Renal pelvis (tissue), 4 donors: ENCODE data around the gene LTBP1. TPM values are rescaled to one million over a fixed set of nuclear protein-coding genes. Genes with fewer than 3 reads are reported as not detected.
"Not testable (repeated sequence)": the region's sequence is repeated elsewhere in the genome, so short reads cannot be mapped to it uniquely, and the experiment has no call there.

Experiments used
- DNase-seq: peaks from one replicate; pipeline ENCODE4 v3.0.0-alpha.2; 2013
- polyA plus RNA-seq, 3 donors: library from polyadenylated mRNA; unstranded; fragments of 120-200 nt; gene quantifications; one replicate each; pipeline ENCODE4 v1.2.1, GENCODE V29; 2013; ENCODE audit not compliant: insufficient read length in 3 of 3

LTBP1 gene
- polyA plus RNA-seq, 3 donors = 69.0 to 86.2 (median 74.6) TPM

DNA sequence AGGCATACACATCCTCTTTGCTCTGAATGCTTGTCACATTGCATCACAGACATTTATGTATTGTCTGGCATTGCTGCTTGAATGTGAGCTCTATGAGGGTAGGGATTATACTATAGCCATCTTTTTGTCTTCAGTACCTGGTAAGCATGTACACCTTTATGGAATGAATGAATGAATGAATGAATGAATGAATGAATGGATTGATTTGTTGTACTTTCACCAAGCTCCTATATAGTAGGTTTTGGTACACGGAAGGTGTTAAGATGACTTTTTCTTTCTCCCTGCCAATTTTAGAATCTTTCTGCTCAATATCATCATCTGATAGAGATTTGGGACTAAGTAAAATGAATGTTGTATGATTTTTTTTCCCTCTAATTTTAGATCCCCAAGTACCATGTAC lies 13.5 kb downstream of the LTBP1 start:
- no peak for DNase-seq

DNA sequence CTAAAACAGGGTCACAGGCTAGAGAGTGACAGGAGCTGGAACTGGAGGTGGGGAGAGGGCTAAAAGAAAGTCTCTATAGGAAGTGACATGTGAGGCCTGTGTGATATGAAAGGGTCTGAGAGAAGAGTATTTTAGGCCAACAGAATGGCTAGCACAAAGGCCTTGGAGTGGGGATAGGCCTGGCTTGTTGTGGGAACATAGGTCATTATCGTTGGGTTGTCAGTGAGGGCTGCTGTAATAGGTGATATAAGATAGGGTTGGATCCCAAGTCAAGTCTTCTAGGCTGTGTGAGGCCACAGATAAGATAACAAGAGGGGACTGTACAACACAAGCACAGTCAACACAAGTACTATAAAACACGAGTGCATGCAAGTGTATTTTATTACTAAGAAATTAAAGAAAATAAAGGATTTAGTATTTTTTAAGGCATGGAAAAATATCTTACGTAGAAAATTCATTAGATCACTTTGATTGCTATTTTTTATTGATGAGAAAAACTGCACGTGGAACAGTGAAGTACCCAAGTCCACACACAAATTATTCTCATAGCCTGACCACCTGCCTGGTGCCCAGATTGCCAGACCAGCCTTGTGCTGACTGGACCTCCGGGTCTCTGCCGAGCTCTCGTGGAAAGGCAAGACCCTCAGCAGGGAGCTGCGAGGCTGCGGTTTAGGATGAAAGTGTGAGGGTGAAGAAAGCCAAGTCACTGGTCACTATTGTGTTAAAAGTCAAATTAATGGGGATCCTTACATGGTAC lies 14.1 kb downstream of the LTBP1 start:
- no peak for DNase-seq

DNA sequence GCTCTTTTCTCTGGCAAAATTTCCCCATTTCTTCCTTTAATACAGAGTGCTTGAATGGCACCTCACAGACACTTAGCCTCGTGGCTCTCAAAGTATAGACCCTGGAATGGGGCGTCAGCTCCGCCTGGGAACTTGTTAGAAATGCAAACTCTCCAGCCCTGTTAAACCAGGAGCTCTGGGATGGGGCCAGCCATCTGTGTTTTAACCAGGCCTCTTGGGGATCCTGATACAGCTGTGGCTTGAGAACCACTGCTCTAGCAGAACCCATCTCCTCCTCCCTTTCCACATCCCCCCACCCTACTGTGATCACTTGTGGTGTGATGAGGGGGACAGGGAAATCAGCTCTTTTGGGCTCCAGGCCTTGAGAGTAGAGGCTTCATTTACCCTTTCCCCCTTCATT lies 15.9 kb downstream of the LTBP1 start:
- no peak for DNase-seq

DNA sequence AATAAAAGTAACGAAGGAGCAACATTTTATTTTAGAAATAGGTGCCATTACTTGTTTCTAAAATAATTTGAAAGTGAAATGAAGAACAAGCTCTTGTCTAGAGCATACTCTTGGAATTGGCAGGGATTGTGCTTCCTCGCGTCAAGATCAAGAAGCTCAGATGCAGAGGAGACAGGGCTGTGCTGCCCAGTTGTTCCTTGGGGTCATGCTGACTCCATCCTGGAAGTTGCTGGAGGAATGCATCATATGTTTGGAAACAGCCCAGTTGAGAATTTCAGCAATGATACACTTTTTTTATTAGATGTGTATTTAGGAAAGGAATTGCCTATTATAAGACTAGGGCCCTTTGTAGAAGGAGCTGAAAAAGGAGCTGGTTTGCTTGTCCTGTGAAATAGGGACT lies 17.2 kb downstream of the LTBP1 start:
- no peak for DNase-seq

DNA sequence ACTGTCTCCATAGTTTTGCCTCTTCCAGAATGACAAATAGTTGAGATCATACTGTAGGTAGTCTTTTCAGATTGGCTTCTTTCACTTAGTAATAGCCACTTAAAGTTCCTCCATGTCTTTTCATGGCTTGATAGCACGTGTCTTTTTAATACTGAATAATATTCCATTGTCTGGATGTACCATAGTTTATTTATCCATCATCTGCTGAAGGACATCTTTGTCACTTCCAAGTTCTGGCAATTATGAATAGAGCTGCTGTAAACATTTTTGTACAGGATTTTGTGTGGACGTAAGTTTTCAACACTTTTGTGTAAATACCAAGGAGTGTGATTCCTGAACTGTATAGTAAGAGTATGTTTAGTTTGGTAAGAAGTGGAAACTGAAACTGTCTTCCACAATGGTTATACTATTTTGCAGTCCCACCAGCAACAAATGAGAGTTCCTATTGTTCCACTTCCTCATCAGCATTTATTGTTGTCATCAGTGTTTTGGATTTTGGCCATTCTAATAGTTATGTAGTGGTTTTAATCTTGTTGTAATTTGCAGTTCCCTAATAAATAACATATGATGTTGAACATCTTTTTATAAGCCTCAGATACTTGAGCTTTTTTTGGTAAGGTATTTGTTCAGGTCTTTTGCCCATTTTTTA lies 18.9 kb downstream of the LTBP1 start:
- DNase-seq = no peak

DNA sequence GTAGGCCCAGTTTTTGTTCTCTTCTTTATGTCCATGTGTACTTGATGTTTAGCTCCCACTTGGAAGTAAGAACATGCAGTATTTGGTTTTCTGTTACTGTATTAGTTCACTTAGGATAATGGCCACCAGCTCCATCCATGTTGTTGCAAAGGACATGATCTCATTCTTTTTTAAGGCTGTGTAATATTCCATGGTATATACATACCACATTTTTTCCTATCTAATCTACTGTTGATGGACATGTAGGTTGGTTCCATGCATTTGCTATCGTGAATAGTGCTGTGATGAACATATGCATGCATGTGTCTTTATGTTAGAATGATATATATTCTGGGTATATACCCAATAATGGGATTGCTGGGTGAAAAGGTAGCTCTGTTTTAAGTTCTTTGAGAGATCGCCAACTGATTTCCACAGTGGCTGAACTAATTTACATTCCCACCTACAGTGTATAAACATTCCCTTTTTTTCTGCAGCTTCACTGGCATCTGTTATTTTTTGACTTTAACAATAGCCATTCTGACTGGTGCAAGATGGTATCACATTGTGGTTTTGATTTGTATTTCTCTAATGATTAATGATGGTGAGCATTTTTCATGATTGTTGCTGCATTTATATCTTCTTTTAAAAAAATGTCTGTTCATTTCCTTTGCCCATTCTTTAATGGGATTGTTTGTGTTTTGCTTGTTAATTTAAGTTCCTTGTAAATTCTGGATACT lies 22.9 kb downstream of the LTBP1 start:
- DNase-seq = no peak

DNA sequence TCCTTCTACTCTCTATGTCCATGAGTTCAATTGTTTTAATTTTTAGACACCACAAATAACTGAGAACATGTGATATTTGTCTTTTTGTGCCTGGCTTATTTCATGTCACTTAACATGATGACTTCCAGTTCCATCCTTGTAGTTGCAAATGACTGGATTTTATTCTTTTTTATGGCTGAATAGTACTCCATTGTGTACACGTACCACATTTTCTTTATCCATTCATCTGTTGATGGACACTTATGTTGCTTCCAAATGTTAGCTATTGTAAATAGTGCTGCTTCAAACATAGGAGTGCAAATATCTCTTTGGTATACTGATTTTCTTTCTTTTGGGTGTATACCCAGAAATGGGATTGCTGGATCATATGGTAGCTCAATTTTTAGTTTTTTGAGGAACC lies 27.0 kb downstream of the LTBP1 start:
- not testable (repeated sequence) for DNase-seq

DNA sequence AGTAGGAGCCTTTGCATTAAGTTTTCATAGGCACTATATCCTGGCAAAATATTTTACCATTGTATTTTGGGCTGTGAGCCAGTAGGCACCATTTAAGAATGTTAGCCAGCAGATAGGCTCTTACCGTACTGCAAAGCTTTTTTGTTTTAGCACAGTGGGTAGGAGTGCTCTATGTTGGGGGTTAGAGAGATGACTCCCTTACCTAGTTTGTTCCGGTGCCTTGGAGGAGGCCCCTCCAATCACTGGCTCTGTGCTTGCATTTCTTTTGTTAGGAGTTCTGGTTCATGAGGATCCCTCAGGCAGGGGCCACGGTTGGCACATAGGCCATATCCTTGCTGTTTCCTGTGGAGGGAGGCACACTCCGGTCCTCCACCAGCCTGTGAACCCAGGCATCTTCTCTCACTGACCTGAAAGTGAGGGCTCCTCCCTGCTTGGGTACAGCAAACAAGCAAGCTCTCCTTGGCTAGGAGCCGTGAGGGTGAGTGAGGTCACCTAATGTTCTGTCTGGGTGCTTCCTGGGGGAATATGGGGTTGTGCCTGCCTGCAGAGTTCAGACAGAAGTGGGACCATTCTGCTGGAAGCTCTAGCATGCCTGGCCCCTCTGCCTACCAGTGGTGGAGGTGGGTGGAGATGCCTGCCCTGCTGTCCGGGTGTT lies 29.8 kb downstream of the LTBP1 start:
- no peak for DNase-seq

DNA sequence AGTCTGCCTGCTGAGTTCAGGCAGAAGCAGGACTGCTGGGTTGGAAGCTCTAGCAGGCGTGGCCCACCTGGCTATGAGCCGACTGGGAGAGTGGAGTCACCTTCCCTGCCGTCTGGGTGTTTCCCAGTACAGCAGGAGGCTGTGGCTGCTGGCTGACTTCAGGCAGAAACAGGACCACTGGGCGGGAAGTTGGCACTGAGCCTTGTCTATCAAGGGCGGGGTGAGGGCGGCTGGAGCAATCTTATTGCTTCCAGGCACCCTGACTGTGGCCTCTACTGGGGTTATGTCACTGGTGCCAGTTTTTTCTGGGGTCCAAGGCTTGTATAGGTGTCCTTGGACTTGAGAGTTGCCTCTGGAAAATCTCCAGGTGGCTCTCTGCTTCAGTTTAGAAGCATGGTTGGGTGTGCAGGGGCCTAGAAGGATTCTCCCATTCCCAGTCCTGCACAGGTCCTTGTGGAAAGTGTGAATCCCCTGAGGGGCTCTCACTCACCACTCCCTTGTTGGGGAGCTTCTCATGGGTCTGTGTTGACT lies 30.5 kb downstream of the LTBP1 start:
- DNase-seq = no peak

DNA sequence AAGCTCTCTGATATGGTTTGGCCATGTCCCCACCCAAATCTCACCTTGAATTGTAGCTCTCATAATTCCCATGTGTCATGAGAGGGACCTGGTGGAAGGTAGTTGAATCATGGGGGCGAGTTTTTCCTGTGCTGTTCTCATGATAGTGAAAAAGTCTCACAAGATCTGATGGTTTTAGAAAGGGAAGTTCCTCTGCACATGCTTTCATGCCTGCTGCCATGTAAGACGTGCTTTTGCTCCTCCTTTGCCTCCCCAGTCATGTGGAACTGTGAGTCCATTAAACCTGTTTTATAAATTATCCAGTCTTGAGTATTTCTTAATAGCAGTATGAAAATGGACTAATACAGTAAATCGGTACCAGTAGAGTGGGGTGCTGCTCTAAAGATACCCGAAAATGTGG lies 34.9 kb downstream of the LTBP1 start:
- no peak for DNase-seq

DNA sequence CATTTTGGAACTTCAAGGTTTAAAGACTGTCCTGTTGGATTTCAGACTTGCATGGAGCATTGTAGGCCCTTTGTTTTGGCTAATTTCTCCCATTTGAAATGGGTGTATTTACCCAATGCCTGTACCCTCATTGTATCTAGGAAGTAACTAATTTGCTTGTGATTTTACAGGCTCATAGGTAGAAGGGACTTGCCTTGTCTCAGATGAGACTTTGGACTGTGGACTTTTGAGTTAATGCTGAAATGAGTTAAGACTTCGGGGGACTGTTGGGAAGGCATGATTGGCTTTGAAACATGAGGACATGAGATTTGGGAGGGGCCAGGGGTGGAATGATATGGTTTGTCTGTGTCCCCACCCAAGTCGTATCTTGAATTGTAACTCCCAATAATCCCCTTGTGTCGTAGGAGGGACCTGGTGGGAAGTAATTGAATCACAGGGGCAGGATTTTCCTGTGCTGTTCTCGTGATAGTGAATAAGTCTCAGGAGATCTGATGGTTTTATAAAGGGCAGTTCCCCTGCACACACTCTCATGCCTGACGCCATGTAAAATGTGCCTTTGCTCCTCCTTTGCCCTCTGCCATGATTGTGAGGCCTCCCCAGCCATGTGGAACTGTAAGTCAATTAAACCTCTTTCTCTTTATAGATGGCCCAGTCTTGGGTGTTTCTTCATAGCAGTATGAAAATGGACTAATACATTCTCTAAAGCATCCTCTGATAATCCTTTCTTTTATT lies 36.6 kb downstream of the LTBP1 start:
- DNase-seq = not testable (repeated sequence)

DNA sequence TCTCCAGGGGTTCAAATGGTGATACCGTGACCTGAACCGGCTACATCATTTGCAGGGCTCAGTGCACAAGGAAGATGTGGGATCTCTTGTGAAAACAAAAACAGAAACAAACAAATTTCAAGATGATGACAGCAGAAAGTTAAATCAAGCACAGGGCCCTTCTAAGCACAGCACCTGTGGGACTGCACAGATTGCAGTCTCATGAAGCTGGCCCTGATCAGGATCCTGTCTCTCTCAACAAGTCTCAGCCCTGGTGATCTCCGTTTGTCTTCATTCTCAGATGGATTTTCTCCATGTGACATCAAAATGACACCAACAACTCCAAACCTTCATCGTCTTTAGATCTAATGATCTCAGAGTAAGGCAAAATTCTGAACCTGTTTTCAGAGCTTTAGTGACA lies 39.7 kb downstream of the LTBP1 start:
- no peak for DNase-seq

DNA sequence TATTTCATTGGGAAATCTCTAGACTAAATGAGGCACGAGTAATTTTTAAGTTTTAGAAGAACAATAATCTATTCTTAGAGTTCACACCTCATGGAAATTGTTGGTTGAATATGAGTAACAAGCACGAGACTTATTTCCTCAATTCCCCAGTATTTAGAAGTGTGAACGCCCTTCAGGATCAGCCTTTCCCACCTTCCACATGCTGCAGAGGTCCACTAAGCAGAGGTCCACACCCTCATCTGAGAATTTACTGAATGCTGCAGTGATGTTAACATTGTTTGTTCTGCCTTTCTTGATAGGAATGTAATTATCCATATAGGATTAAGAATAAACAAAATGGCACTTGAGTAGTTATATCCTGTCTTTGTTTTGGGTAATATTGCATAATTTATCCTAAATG lies 41.8 kb downstream of the LTBP1 start:
- DNase-seq = no peak

DNA sequence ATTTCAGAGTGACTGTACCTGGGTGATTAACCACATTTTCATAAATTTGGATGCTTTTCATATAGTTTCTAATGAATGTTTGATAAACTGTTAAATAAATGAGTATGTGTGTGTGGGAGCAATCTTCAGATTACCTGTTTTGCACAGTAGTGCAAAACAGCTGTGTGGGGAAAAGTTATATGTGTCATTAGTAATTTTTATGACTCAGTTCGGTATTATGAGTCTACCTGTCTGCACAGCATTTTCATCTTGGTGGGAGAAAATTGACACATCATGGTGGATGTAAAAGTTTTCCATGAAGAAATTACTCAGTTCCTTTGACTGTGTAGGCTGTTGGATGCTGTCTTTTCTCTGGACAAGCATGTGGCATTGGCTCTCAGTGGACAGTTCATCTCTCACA lies 43.8 kb downstream of the LTBP1 start:
- no peak for DNase-seq

DNA sequence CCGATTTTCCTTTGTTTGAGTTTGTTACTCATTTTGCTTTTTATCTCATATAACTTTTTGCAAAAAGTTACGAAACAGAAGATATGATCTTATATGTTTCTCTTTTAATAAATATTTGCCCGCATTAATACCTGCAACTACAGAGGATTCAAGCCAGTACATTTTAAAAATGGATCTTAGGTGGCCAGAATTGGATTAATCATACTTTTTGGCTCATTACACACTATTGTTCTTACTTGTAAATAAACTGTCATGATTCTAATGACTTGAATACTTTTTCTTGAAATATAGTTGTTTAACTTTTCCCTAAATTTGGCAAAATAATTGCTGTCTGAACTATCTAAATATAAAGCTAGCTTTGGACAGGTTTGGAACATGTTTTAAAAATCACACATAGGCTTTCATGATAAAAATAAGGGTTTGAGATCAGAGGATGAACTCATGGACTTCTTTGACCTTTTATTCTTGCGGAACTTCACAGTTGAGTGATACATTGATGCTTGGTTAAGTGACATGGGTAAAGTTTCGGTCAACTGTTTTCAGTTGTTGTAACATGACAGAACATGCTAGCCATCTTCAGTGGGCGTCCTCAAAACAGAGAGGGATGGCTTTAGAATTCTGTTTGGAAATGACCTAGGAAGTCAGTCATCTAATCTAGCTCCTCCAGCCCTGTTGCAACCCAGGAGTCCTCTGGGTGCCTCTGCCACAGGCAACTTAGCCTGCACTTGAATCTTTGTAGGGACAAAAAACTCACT lies 44.5 kb downstream of the LTBP1 start:
- DNase-seq = no peak

DNA sequence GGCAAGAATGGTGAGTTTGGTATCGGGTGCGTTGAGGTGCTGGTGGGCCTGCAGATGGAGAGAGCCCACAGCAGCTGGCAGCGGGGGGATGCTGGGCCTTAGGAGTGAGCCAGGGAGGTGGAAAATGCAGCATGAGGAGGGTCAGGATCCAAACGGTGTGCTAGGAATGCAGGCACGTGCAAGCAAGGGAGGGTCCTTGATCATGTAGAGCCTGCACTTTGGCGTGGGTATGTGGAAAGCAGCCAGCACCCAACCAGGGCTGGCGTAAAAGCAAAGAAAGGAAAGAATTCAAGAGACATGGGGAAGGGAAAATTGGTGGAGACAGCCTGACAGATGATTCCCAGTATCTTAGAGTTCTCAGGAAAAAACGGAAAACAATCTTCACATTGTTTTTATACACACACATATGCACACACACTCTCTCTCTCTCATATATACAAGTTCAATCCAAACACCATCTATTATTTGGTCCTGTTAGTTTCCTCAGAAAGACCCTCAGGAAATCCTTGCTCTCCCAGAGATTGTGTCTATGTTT lies 46.3 kb downstream of the LTBP1 start:
- no peak for DNase-seq

DNA sequence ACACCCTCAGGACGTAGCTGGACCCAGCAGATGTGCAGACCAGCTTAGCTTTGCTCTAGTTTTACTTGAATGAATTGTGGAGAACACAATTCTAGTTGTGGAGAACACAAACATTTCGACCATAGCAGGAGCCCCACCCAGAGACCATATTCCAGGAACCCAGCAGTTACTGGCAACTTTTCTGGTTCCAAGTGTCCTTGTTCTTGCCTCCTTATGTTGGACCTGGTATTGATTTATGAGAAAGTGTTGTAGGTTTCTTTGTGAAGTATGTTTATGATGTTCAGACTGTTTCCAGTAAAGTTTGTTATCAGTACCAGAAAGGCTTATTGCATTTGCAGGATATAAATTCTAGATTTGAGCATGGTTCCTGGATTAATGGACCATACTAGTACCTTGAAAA lies 51.0 kb downstream of the LTBP1 start:
- no peak for DNase-seq

DNA sequence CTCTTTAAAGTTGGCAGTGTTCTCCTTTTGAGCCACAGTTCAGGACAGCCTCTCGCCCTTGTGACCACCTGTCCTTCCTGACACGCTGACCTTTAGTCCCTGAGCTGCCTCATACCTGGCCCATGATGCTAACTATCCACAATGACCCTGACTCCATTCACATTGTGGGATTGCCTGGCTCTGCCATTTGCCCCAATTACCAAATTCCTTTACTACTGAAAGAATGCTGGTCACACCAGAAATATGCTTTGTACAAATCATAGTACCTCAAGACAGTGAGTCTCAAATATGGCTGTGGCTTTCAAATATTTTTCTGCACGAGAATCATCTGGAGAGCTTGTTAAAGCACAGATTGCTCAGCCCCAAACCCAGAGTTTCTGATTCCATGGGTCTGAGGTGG lies 54.2 kb downstream of the LTBP1 start:
- DNase-seq = no peak

DNA sequence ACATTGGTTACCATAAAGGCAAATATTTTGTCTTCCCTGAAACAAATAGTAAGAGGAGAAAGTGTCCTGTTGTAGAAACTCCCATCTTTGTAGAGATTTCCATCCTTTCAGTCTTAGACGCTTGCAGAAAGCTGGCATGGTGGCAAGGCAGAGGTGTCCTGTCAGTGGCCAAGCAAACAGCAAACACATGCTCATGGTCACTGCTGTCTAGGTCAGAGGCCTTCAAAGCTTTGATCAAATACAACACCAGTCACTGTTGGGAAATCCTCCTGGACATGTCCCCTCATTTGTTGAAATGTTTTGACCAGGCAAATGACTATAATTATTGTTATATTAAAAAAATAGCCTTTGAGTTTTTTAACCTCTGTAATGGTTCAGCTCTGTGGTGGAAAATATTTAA lies 55.1 kb downstream of the LTBP1 start:
- DNase-seq = no peak

DNA sequence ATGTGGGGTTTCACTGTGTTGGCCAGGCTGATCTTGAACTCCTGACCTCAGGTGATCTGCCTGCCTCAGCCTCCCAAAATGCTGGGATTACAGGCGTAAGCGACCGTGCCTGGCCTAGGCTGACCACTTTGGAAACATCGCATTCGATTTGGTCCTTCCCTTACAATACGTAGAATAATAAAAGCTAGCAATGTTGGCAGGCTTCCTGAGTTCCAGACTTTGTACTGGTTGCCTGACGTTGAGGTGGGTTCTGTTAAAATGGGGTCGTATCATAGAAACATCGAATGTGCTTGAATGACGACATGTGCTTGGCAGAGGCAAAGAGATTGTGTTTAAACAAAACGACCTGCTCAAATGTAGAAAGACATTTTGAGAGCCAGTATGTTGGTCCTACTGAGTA lies 56.1 kb downstream of the LTBP1 start:
- no peak for DNase-seq

DNA sequence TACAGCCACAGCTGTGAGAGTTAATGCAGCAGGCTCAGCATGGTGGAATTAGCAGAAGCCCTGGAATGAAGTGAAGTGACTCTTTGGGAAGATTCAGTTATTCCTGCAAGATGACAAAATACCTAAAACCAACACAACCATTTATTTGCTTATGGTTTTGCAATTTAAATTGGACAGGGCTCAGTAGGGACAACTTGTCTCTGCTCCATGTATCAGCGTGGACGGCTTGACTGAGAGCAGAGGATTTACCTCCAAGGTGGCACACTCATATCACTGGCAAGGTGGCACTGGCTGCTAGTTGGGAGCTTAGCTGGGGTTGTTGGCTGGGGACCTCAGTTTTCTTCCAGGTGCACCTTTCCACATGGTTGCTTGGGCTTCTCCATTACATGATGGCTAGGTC lies 58.3 kb downstream of the LTBP1 start:
- no peak for DNase-seq
